K562 (cell line): Measurements from ENCODE around the gene STXBP6. TPM values are rescaled to one million over a fixed set of nuclear protein-coding genes. Genes with fewer than 3 reads are reported as not detected.

Source experiments
- ATAC-seq: fragments of 200-7000 bp; cut with Tn5 transposase; 3 replicates; pipeline ENCODE4 v1.9.1; 2020; ENCODE audit warnings: moderate library complexity
- BruUV-seq: library from RNA; stranded (reverse); fragments of 400-500 nt; replicated peaks from 2 replicates; lab custom pipeline; 2021; lab: Mats Ljungman, UMichigan
- CTCF ChIA-PET: fragments of 300-600 bp; formaldehyde crosslinking; extraction: SDS; loops from one replicate; lab custom pipeline; 2021; ENCODE audit warnings: low intra/inter-chr PET ratio; lab: Yijun Ruan, JAX
- POLR2A ChIA-PET: fragments of 300-600, 350-650 bp; sonication (Branson Sonifier 250); formaldehyde crosslinking; extraction: SDS; loops from one replicate; lab custom pipeline; 2021; ENCODE audit warnings: antibody characterized with exemption, inconsistent platforms; lab: Yijun Ruan, JAX
- DNase-seq, 4 experiments: peaks; one replicate each; pipeline versions ENCODE4 v3.0.0 to v3.0.0-alpha.2; 2011 to 2018; ENCODE audit warnings: low spot score in 3 of 4, mixed read lengths in 3 of 4; ENCODE audit errors: extremely low read depth in 1 of 4
- FAIRE-seq: peaks from 2 replicates; lab custom pipeline; 2011; peaks lifted over from hg19 to GRCh38; lab: Jason Lieb, UNC
- H2AFZ ChIP-seq: 2 replicates; pipeline ENCODE4 v1.6.0; 2011; ENCODE audit warnings: low read depth, low read length, control low read depth, inconsistent platforms
- H3K27ac ChIP-seq: fragments of 200-600 bp; 3 replicates; pipeline ENCODE4 v1.8.0; 2011; ENCODE audit warnings: low read depth, mild to moderate bottlenecking, control low read depth, inconsistent platforms, low read length, moderate library complexity, mixed read lengths; ENCODE audit errors: extremely low read depth
- H3K27me3 ChIP-seq, 2 experiments: fragments of 300-600 bp in 1 of 2; 2 replicates in 1 of 2; 3 replicates in 1 of 2; pipeline versions ENCODE4 v1.6.0 to v1.8.0; 2011; ENCODE audit warnings: inconsistent platforms in 2 of 2, low read length in 2 of 2, mild to moderate bottlenecking in 1 of 2, mixed read lengths in 1 of 2, moderate library complexity in 1 of 2; ENCODE audit not compliant: control insufficient read depth in 2 of 2, insufficient read depth in 2 of 2
- H3K36me3 ChIP-seq: fragments of 300-600 bp; 3 replicates; pipeline ENCODE4 v1.8.0; 2011; ENCODE audit warnings: mild to moderate bottlenecking, low read length, inconsistent platforms; ENCODE audit not compliant: control insufficient read depth, insufficient read depth
- H3K4me1 ChIP-seq, 2 experiments: fragments of 200-600 bp in 1 of 2; replicated peaks in 1 of 2; 2 replicates in 1 of 2; 3 replicates in 1 of 2; pipeline versions ENCODE4 v1.5.1 to v1.8.0; 2011; ENCODE audit warnings: inconsistent platforms in 2 of 2, low read length in 2 of 2, mild to moderate bottlenecking in 1 of 2, mixed read lengths in 1 of 2, moderate library complexity in 1 of 2; ENCODE audit not compliant: control insufficient read depth in 2 of 2, insufficient read depth in 2 of 2
- H3K4me2 ChIP-seq: 2 replicates; pipeline ENCODE4 v1.6.1; 2011; ENCODE audit warnings: low read length, control low read depth, inconsistent platforms, mixed read lengths; ENCODE audit not compliant: insufficient read depth
- H3K4me3 ChIP-seq: fragments of 200-600 bp; sonication (generic), shearing (Covaris generic); 2 replicates; pipeline ENCODE4 v1.5.1; 2016; ENCODE audit warnings: control low read depth, inconsistent platforms
- H3K79me2 ChIP-seq: fragments of 200-600 bp; 3 replicates; pipeline ENCODE4 v1.8.0; 2011; ENCODE audit warnings: low read length, inconsistent platforms; ENCODE audit not compliant: control insufficient read depth, insufficient read depth
- H3K9ac ChIP-seq, 2 experiments: 2 replicates each; pipeline versions ENCODE4 v1.6.0 to v1.6.1; 2011; ENCODE audit warnings: low read depth in 2 of 2, low read length in 2 of 2, control low read depth in 1 of 2, inconsistent platforms in 1 of 2, mild to moderate bottlenecking in 1 of 2, mixed read lengths in 1 of 2; ENCODE audit not compliant: insufficient read depth in 1 of 2
- H3K9me1 ChIP-seq: one replicate; pipeline ENCODE4 v1.6.0; 2011; ENCODE audit warnings: inconsistent platforms, mild to moderate bottlenecking, low read length, moderate library complexity; ENCODE audit not compliant: control insufficient read depth, insufficient read depth
- H3K9me3 ChIP-seq: replicated peaks from 2 replicates; pipeline ENCODE4 v1.5.1; 2011; ENCODE audit warnings: low read depth, low read length, inconsistent platforms; ENCODE audit not compliant: control insufficient read depth, insufficient read depth
- H4K20me1 ChIP-seq: replicated peaks from 2 replicates; pipeline ENCODE4 v1.6.1; 2011; ENCODE audit warnings: low read length, inconsistent platforms, mixed read lengths; ENCODE audit not compliant: control insufficient read depth, insufficient read depth
- ADNP ChIP-seq: fragments of 200-800 bp; sonication (Bioruptor generic); IDR thresholded peaks from 2 replicates; pipeline ENCODE4 v1.6.1; 2016; ENCODE audit warnings: missing genetic modification characterization, missing compliant biosample characterization
- CEBPB ChIP-seq: fragments of 450-650 bp; IDR thresholded peaks from 2 replicates; pipeline ENCODE4 v1.6.1; 2016; ENCODE audit warnings: missing genetic modification characterization, missing compliant biosample characterization
- CXXC5 ChIP-seq: fragments of 250-450 bp; sonication (Bioruptor Pico); IDR thresholded peaks from 2 replicates; pipeline ENCODE4 v1.8.0; 2022; ENCODE audit warnings: inconsistent platforms, mild to moderate bottlenecking, moderate library complexity
- FOXJ3 ChIP-seq: sonication (generic); formaldehyde crosslinking; IDR thresholded peaks from 2 replicates; pipeline ENCODE4 v1.4.0; 2020; ENCODE audit warnings: mild to moderate bottlenecking, missing genetic modification reagents
- GTF2A2 ChIP-seq: IDR thresholded peaks from 2 replicates; pipeline ENCODE4 v1.6.1; 2016; ENCODE audit warnings: mild to moderate bottlenecking, missing genetic modification characterization, missing compliant biosample characterization
- HDAC3 ChIP-seq: fragments of 450-650 bp; IDR thresholded peaks from 2 replicates; pipeline ENCODE4 v1.6.1; 2018; ENCODE audit warnings: borderline replicate concordance, mild to moderate bottlenecking, moderate library complexity; ENCODE audit not compliant: partially characterized antibody
- KAT2B ChIP-seq: IDR thresholded peaks from one replicate; pipeline ENCODE4 v1.6.1; 2012; ENCODE audit warnings: low read depth, mild to moderate bottlenecking, control low read depth, inconsistent platforms, low read length, moderate library complexity
- KDM2B ChIP-seq: fragments of 250-450 bp; sonication (Bioruptor Pico); IDR thresholded peaks from 2 replicates; pipeline ENCODE4 v1.8.0; 2021; ENCODE audit warnings: mild to moderate bottlenecking, moderate library complexity
- PTBP1 ChIP-seq: fragments of 200-400 bp; formaldehyde crosslinking; IDR thresholded peaks from 2 replicates; pipeline ENCODE4 v1.6.1; 2017; ENCODE audit warnings: low read depth, low read length
- RNF2 ChIP-seq: sonication (generic); IDR thresholded peaks from 2 replicates; pipeline ENCODE4 v1.6.1; 2016
- SAFB2 ChIP-seq: fragments of 200-400 bp; formaldehyde crosslinking; IDR thresholded peaks from 2 replicates; pipeline ENCODE4 v1.6.1; 2018; ENCODE audit warnings: borderline replicate concordance, low read length, low read depth, moderate library complexity; ENCODE audit not compliant: severe bottlenecking
- XRCC5 ChIP-seq: fragments of 200-400 bp; formaldehyde crosslinking; IDR thresholded peaks from 2 replicates; pipeline ENCODE4 v1.6.1; 2017; ENCODE audit warnings: low read depth, mild to moderate bottlenecking, low read length
- ZNF717 ChIP-seq: fragments of 250-450 bp; sonication (Bioruptor Pico); IDR thresholded peaks from 2 replicates; pipeline ENCODE4 v1.5.0; 2021
- WGBS: fragments of 100-300 bp; shearing (Covaris generic); methylation state at CpG from one replicate; pipeline ENCODE4 v1.1.6; 2016; ENCODE audit warnings: low coverage, mixed read lengths; ENCODE audit not compliant: insufficient coverage; ENCODE audit errors: missing lambda C conversion rate; 5-methylcytosine and 5-hydroxymethylcytosine counted together
- in situ Hi-C: fragments of 300-500 bp; cut with MboI; formaldehyde crosslinking; loops from 4 replicates; pipeline ENCODE4 v1.15.0; 2018; ENCODE audit warnings: inconsistent platforms, mixed read lengths
- intact Hi-C: fragments of 100-400 bp; cut with micrococcal nuclease; formaldehyde crosslinking; loops from 2 replicates; pipeline ENCODE4 v1.14.2; 2022
- polyA plus RNA-seq, 8 experiments: library from polyadenylated mRNA; depleted of rRNA in 4 of 8; stranded (reverse) in 5 of 8; unstranded in 3 of 8; fragments of >200 nt; fragmentation: Nextera tagmentation in 2 of 8; fragmentation: Illumina TruSeq in 1 of 8; extraction: Ambion mirVana in 2 of 8; extraction: Trizol in 1 of 8; gene quantifications; 2 replicates each; pipeline versions ENCODE4 v1.2.1 to v1.2.3, GENCODE V29; 2011 to 2014; ENCODE audit warnings: inconsistent platforms in 1 of 8, missing spikeins in 1 of 8
- total RNA-seq, 7 experiments: library from RNA; depleted of rRNA in 6 of 7; stranded (reverse); fragments of >200 nt in 6 of 7; fragmentation: Illumina TruSeq in 2 of 7; extraction: Trizol in 2 of 7; gene quantifications; 2 replicates each; pipeline versions ENCODE4 v1.2.1 to v1.2.3, GENCODE V29; 2011 to 2021; ENCODE audit warnings: low replicate concordance in 1 of 7
- TF ChIP-seq, protein P1 (sequence below): fragments of 250-450 bp; sonication (Bioruptor Pico); IDR thresholded peaks from 2 replicates; pipeline ENCODE4 v1.8.0; 2022; ENCODE audit warnings: inconsistent platforms

The STXBP6 gene
- total and polyA plus RNA-seq, 9 of the 15 experiments (the other 6 are each of a cell fraction or from before 2014, with no cell fraction given), result 0.27 to 0.89 (median 0.59) TPM

DNA sequence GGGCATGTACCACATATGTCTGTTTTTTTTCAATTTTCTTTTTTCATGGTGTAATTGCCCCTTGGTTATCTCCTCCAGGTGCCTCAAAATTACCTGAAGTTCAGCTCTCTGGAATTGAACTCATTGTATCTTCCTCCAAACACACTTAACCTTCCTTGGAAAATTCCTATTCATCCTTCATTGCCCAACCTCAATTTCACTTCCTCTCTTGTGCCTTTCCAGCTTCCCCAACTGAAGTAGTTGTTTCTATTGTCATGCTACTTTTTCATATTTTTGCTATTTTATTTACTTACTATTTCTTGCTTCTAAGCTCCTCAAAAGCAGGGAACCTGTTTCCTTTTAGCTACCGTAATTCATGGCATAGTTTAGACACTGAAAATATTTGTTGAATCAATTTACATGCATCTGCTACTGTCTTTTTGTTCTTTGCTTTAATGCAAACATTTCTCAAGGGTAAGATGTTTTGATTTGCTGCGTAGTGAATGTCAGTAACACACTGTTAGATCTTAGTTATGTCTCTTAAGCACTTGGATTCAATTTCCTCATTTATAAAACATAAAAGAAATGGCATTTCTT is 37.0 kb upstream of the STXBP6 start:
- Histone ChIP-seq H3K36me3 (no peaks in the 10 kb centered on the region), H3K9ac (no peak overlapping the region), H3K4me1 (no peaks in the 10 kb centered on the region), H3K27ac (no peak overlapping the region), H3K27me3 (no peaks in the 10 kb centered on the region), H3K4me2 (no peak overlapping the region), H3K4me3 (no peak overlapping the region)
- FAIRE-seq (no peak), DNase-seq (no peak)
- CTCF ChIA-PET, result no interaction called here
- in situ Hi-C loops, result no loop called here
- no peak for TF ChIP-seq CEBPB (tag)
- no peak for TF ChIP-seq XRCC5
- no peak for TF ChIP-seq ZNF717
- TF ChIP-seq RNF2, result no peak
- TF ChIP-seq HDAC3, result no peak
- TF ChIP-seq PTBP1, result no peak
- TF ChIP-seq, all 486 proteins: peak for 0
- BruUV-seq, result no TSS peak
- Histone ChIP-seq H2AFZ (no peak overlapping the region), H4K20me1 (no peaks in the 10 kb centered on the region), H3K79me2 (no peaks in the 10 kb centered on the region), H3K9me1 (no peaks in the 10 kb centered on the region), H3K9me3 (no peaks in the 10 kb centered on the region)
- intact Hi-C loops, result no loop called here
- ATAC-seq, result no peak
- WGBS, result 0% methylated on average over 2 of the region's 2 CpGs
- POLR2A ChIA-PET, result no interaction called here

DNA sequence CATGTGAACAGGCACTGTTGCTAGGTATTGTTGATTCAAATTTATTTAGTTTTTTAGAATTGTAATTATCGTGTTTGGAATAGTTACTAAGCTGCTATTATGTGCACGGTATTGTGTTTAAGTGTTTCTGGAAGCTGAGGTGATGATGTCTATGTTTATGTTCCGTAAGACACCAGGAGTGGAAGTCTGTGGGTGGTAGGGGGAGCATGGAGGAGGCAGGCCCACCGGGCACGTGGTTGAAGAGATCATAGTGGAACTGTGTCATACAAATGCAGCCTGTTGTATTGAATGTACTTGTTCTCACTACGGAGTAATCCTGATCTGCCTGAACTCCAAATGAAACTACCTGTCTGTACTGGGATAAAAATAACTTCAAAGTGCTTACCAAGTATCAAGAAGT is 36.1 kb upstream of the STXBP6 start:
- H3K36me3 ChIP-seq, result no peaks in the 10 kb centered on the region
- H3K9me3 ChIP-seq, result no peaks in the 10 kb centered on the region
- H3K4me1 ChIP-seq, result no peaks in the 10 kb centered on the region
- H3K79me2 ChIP-seq, result no peaks in the 10 kb centered on the region
- no peak for ATAC-seq
- in situ Hi-C loops, result no loop called here
- no peak overlapping the region for H3K9ac ChIP-seq
- POLR2A ChIA-PET, result no interaction called here
- H3K4me2 ChIP-seq, result no peak overlapping the region
- TF ChIP-seq KDM2B (CRISPR knock-in tag) (no peak), FOXJ3 (CRISPR knock-in tag) (no peak), SAFB2 (no peak), ADNP (tag) (no peak), CXXC5 (CRISPR knock-in tag) (no peak), KAT2B (no peak), GTF2A2 (tag) (no peak)
- TF ChIP-seq, protein P1, sequence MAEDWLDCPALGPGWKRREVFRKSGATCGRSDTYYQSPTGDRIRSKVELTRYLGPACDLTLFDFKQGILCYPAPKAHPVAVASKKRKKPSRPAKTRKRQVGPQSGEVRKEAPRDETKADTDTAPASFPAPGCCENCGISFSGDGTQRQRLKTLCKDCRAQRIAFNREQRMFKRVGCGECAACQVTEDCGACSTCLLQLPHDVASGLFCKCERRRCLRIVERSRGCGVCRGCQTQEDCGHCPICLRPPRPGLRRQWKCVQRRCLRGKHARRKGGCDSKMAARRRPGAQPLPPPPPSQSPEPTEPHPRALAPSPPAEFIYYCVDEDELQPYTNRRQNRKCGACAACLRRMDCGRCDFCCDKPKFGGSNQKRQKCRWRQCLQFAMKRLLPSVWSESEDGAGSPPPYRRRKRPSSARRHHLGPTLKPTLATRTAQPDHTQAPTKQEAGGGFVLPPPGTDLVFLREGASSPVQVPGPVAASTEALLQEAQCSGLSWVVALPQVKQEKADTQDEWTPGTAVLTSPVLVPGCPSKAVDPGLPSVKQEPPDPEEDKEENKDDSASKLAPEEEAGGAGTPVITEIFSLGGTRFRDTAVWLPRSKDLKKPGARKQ (CRISPR knock-in tag), result no peak
- no peaks in the 10 kb centered on the region for H3K27me3 ChIP-seq
- H3K9me1 ChIP-seq, result no peaks in the 10 kb centered on the region
- CTCF ChIA-PET, result no interaction called here
- no peak for FAIRE-seq
- no peak overlapping the region for H2AFZ ChIP-seq
- 1% methylated on average over 6 of the region's 6 CpGs for WGBS
- no peak for DNase-seq
- H3K4me3 ChIP-seq, result no peak overlapping the region
- intact Hi-C loops, result no loop called here
- H3K27ac ChIP-seq, result no peak overlapping the region
- BruUV-seq, result no TSS peak
- no peaks in the 10 kb centered on the region for H4K20me1 ChIP-seq
